Testis (tissue), 3 donors: ENCODE data around the gene LRRC27. TPM values are rescaled to one million over a fixed set of nuclear protein-coding genes. Genes with fewer than 3 reads are reported as not detected.

Source experiments
- DNase-seq: peaks from one replicate; pipeline ENCODE4 v3.0.0-alpha.2; 2019
- H3K27ac ChIP-seq, 2 donors: fragments of 200-600 bp; sonication (generic); one replicate each; pipeline ENCODE4 v1.5.1; 2019
- H3K27me3 ChIP-seq: fragments of 200-600 bp; sonication (generic); one replicate; pipeline ENCODE4 v1.5.1; 2019
- H3K36me3 ChIP-seq: fragments of 200-600 bp; sonication (generic); one replicate; pipeline ENCODE4 v1.5.1; 2017; ENCODE audit warnings: low read depth; ENCODE audit errors: missing control alignments
- H3K4me1 ChIP-seq: fragments of 200-600 bp; sonication (generic); one replicate; pipeline ENCODE4 v1.5.1; 2019
- H3K4me3 ChIP-seq, 2 donors: fragments of 200-600 bp; sonication (generic); one replicate each; pipeline ENCODE4 v1.5.1; 2017 to 2019
- H3K9me3 ChIP-seq: fragments of 200-600 bp; sonication (generic); one replicate; pipeline ENCODE4 v1.5.1; 2017
- POLR2A ChIP-seq: fragments of 450-650 bp; IDR thresholded peaks from one replicate; pipeline ENCODE4 v1.6.1; 2017; ENCODE audit warnings: antibody characterized with exemption, mild to moderate bottlenecking, moderate library complexity
- WGBS, 2 donors: methylation state at CpG; one replicate each; pipeline ENCODE4 v1.1.5; 2018; 5-methylcytosine and 5-hydroxymethylcytosine counted together
- intact Hi-C: fragments of 100-400 bp; cut with DNase I; formaldehyde crosslinking; loops from one replicate; pipeline ENCODE4 v1.15.1; 2023; ENCODE audit warnings: low total_unique reads
- polyA plus RNA-seq: library from polyadenylated mRNA; stranded (reverse); fragments of 350-450 nt; fragmentation: Illumina TruSeq; extraction: RNeasy Lipid Tissue Mini Kit (QIAGEN cat#74804); gene quantifications from one replicate; pipeline ENCODE4 v1.2.3, GENCODE V29; 2014; ENCODE audit warnings: low read depth, low replicate concordance; ENCODE audit not compliant: insufficient read depth
- total RNA-seq, 2 donors: library from RNA; depleted of rRNA; stranded (reverse); fragments of >200 nt; gene quantifications; one replicate each; pipeline ENCODE4 v1.2.3, GENCODE V29; 2016
- TF ChIP-seq, protein P1 (sequence below), 3 experiments: fragments of 450-650 bp in 2 of 3; fragments of 200-600 bp in 1 of 3; sonication (generic) in 1 of 3; IDR thresholded peaks; one replicate each; pipeline ENCODE4 v1.5.1; 2016 to 2019; ENCODE audit warnings: antibody characterized with exemption in 3 of 3, mild to moderate bottlenecking in 2 of 3, moderate library complexity in 1 of 3

Gene LRRC27
- total and polyA plus RNA-seq, 3 donors from 2014 or later, result 49.4 to 164 (median 110) TPM

DNA sequence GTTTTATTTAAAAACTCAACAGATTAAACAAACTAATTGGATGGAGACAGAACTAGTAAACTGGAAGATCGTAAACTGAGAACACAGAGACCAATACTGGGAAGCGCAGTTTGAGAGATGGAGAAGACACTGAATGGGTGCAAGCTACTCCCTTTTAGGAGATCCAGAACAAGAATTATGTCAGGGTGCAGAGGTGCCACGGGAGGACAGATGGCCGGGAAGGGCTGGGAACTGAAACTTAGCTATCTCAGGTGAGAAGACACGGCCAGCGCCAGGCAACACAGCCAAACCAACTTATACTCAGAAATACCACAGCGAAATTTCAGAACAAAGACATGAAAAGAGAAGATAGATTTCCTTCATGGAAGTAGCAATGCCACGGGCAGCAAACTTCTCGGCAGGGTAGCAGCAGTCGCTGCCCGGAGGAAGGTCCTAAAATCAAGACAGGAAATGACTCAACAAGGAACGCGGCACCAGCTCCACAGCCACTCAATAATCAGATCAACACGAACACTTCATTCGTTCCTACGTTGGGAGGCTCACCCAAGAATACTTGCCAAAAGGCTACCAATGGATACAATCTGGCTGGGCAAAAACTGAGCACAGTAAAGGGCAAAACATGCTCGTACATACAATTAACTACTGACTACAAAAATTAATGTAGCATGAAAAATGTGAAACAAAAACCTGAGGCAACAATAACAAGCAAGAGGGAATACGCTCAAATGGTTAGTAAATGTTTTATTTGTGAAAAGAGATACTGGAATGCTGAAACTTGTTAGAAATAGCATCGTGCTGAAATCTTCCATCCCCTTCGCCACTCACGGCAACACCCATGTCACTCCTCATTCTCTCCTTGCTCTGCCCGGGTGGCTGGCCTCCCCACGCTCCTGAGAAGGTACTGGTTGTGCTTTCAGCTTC lies 2.2 kb upstream of the LRRC27 start:
- intact Hi-C loops, result no loop called here
- H3K36me3 ChIP-seq, result no peaks in the 10 kb centered on the region
- H3K27ac ChIP-seq, result peak overlapping the region in 1 of 2 donors; percentile 53
- H3K4me1 ChIP-seq, result peaks cover 23% of the 10 kb centered on the region
- 54 to 60% methylated on average over 23 of the region's 23 CpGs for WGBS, 2 donors
- TF ChIP-seq, protein P1, sequence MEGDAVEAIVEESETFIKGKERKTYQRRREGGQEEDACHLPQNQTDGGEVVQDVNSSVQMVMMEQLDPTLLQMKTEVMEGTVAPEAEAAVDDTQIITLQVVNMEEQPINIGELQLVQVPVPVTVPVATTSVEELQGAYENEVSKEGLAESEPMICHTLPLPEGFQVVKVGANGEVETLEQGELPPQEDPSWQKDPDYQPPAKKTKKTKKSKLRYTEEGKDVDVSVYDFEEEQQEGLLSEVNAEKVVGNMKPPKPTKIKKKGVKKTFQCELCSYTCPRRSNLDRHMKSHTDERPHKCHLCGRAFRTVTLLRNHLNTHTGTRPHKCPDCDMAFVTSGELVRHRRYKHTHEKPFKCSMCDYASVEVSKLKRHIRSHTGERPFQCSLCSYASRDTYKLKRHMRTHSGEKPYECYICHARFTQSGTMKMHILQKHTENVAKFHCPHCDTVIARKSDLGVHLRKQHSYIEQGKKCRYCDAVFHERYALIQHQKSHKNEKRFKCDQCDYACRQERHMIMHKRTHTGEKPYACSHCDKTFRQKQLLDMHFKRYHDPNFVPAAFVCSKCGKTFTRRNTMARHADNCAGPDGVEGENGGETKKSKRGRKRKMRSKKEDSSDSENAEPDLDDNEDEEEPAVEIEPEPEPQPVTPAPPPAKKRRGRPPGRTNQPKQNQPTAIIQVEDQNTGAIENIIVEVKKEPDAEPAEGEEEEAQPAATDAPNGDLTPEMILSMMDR (IDR thresholded peaks at IDR 0.05), result no peak
- TF ChIP-seq POLR2A, result no peak
- H3K4me3 ChIP-seq, result peak overlapping the region in 1 of 2 donors; percentile 84
- H3K27me3 ChIP-seq, result no peaks in the 10 kb centered on the region
- DNase-seq, result no peak
- H3K9me3 ChIP-seq, result no peaks in the 10 kb centered on the region

- intact Hi-C loops, result no loop called here
- Histone ChIP-seq H3K4me1 (peaks cover 23% of the 10 kb centered on the region), H3K9me3 (no peaks in the 10 kb centered on the region), H3K4me3 (peak overlapping the region; percentile 84 to 87), H3K27me3 (no peaks in the 10 kb centered on the region), H3K27ac (peak overlapping the region in 1 of 2 donors; percentile 53), H3K36me3 (no peaks in the 10 kb centered on the region)
- no peak for DNase-seq
- WGBS, 2 donors, result 54 to 72% methylated on average over 8 of the region's 8 CpGs
- no peak for TF ChIP-seq POLR2A
- TF ChIP-seq, protein P1 (IDR thresholded peaks at IDR 0.05), result no peak
Measured at GRCh38 chr10:132330486-132330833, 1.5 kb upstream of the LRRC27 start.

GRCh38 chr10:132332433-132332754 lies 401 bp downstream of the LRRC27 start:
- H3K36me3 ChIP-seq, result no peaks in the 10 kb centered on the region
- H3K4me3 ChIP-seq, result peak overlapping the region; percentile 84 to 87
- no peaks in the 10 kb centered on the region for H3K27me3 ChIP-seq
- DNase-seq, result no peak
- WGBS, 2 donors, result 3 to 4% methylated on average over 16 of the region's 16 CpGs
- peak overlapping the region in 1 of 2 donors; percentile 64 for H3K27ac ChIP-seq
- intact Hi-C loops, result no loop called here
- no peaks in the 10 kb centered on the region for H3K9me3 ChIP-seq
- peaks cover 33% of the 10 kb centered on the region for H3K4me1 ChIP-seq
- TF ChIP-seq POLR2A, result no peak
- TF ChIP-seq, protein P1 (IDR thresholded peaks at IDR 0.05), result no peak

- H3K27ac ChIP-seq, result no peak overlapping the region
- no peaks in the 10 kb centered on the region for H3K27me3 ChIP-seq
- intact Hi-C loops, result no loop called here
Measured at GRCh38 chr10:132333386-132333785, 1.4 kb downstream of the LRRC27 start.

More at GRCh38 chr10:132333386-132333785, 1.4 kb downstream of the LRRC27 start:
- H3K4me1 ChIP-seq, result peaks cover 32% of the 10 kb centered on the region
- H3K9me3 ChIP-seq, result no peaks in the 10 kb centered on the region
- TF ChIP-seq, protein P1 (IDR thresholded peaks at IDR 0.05), result peak in 1 of 3 experiments; percentile 10
- TF ChIP-seq POLR2A, result no peak
- no peaks in the 10 kb centered on the region for H3K36me3 ChIP-seq
- WGBS, 2 donors, result 55 to 77% methylated on average over 7 of the region's 7 CpGs
- DNase-seq, result no peak
- no peak overlapping the region for H3K4me3 ChIP-seq
